NCI-H748 (cell line): ENCODE results near the gene C1orf56.
"Not testable (repeated sequence)": the region's sequence is repeated elsewhere in the genome, so short reads cannot be mapped to it uniquely, and the experiment has no call there.

Source experiments
- DNase-seq: peaks from one replicate; lab custom pipeline; 2025; ENCODE audit not compliant: unreplicated experiment; lab: John Stamatoyannopoulos, UW

C1orf56 gene

GRCh38 chr1:151060657-151061421 lies 13.3 kb downstream of the C1orf56 start:
- peak; percentile 73 for DNase-seq

GRCh38 chr1:151061704-151062103 lies 14.2 kb downstream of the C1orf56 start:
- DNase-seq, result no peak

- no peak for DNase-seq
Measured at GRCh38 chr1:151062741-151063371, 15.3 kb downstream of the C1orf56 start.

- DNase-seq, result no peak
Measured at GRCh38 chr1:151065089-151065645, 17.6 kb downstream of the C1orf56 start.

- DNase-seq, result no peak
Measured at GRCh38 chr1:151067185-151067584, 19.6 kb downstream of the C1orf56 start.

GRCh38 chr1:151069103-151069486 lies 21.5 kb downstream of the C1orf56 start:
- DNase-seq, result no peak

- no peak for DNase-seq
Measured at GRCh38 chr1:151070474-151071276, 23.1 kb downstream of the C1orf56 start, which contains the start of gene GABPB2. Gene GABPB2, plus strand, starts transcription at chr1:151070761. Its CDS starts 17,429 bp downstream, at chr1:151088190.

- no peak for DNase-seq
Measured at GRCh38 chr1:151072224-151072623, 24.7 kb downstream of the C1orf56 start.

GRCh38 chr1:151085953-151086559 lies 38.5 kb downstream of the C1orf56 start:
- peak; percentile 7 for DNase-seq

- DNase-seq, result not testable (repeated sequence)
Measured at GRCh38 chr1:151097426-151097825, 49.9 kb downstream of the C1orf56 start.

- no peak for DNase-seq
Measured at GRCh38 chr1:151098126-151098525, 50.6 kb downstream of the C1orf56 start.
